Esophagus muscularis mucosa (tissue), 3 donors: Measurements from ENCODE around the gene NRROS.

ENCODE experiments used
- CTCF ChIP-seq, 3 experiments: fragments of 200-600 bp in 2 of 3; fragments of 450-650 bp in 1 of 3; sonication (generic) in 2 of 3; IDR thresholded peaks; one replicate each; pipeline ENCODE4 v1.5.1; 2017 to 2019; ENCODE audit warnings: antibody characterized with exemption in 3 of 3, mild to moderate bottlenecking in 2 of 3, moderate library complexity in 1 of 3
- POLR2A ChIP-seq: fragments of 450-650 bp; IDR thresholded peaks from one replicate; pipeline ENCODE4 v1.6.1; 2017; ENCODE audit warnings: antibody characterized with exemption, moderate library complexity, mild to moderate bottlenecking, low read depth
- POLR2AphosphoS5 ChIP-seq, 2 donors: sonication (generic); formaldehyde crosslinking; IDR thresholded peaks; one replicate each; pipeline ENCODE4 v1.6.1; 2017; ENCODE audit warnings: antibody characterized with exemption in 2 of 2

- TF ChIP-seq CTCF (IDR thresholded peaks at IDR 0.05) = no peak
- TF ChIP-seq POLR2AphosphoS5 (IDR thresholded peaks at IDR 0.05) = no peak
- no peak for TF ChIP-seq POLR2A
These were observed 26.7 kb downstream of the NRROS start for GRCh38 chr3:196666001-196666867.
